HepG2 (cell line): ENCODE data around the gene PAPOLB. TPM values are rescaled to one million over a fixed set of nuclear protein-coding genes. Genes with fewer than 3 reads are reported as not detected.

Experiments
- ATAC-seq: fragments of 200-7000 bp; cut with Tn5 transposase; 3 replicates; pipeline ENCODE4 v1.9.1; 2020; ENCODE audit warnings: mild to moderate bottlenecking, moderate library complexity
- BruUV-seq: library from RNA; stranded (reverse); fragments of 400-500 nt; replicated peaks from 2 replicates; lab custom pipeline; 2021; lab: Mats Ljungman, UMichigan
- CTCF ChIA-PET: fragments of 300-600 bp; formaldehyde crosslinking; extraction: SDS; loops from one replicate; lab custom pipeline; 2021; ENCODE audit warnings: low total read pairs, inconsistent platforms, low intra/inter-chr PET ratio; lab: Yijun Ruan, JAX
- POLR2A ChIA-PET: fragments of 350-600 bp; sonication (Branson Sonifier 250); formaldehyde crosslinking; loops from one replicate; lab custom pipeline; 2020; ENCODE audit warnings: antibody characterized with exemption, inconsistent platforms; lab: Yijun Ruan, JAX
- DNase-seq: peaks from one replicate; pipeline ENCODE4 v3.0.0-alpha.2; 2015; ENCODE audit warnings: low spot score
- FAIRE-seq: peaks from 3 replicates; lab custom pipeline; 2011; peaks lifted over from hg19 to GRCh38; lab: Jason Lieb, UNC
- H2AFZ ChIP-seq: one replicate; pipeline ENCODE4 v1.6.1; 2011; ENCODE audit warnings: low read length, inconsistent platforms
- H3K27ac ChIP-seq: fragments of 300-600 bp; 3 replicates; pipeline ENCODE4 v1.8.0; 2011; ENCODE audit warnings: mixed run types, mild to moderate bottlenecking, mixed read lengths, low read length, inconsistent platforms; ENCODE audit not compliant: insufficient read depth; ENCODE audit errors: extremely low read length
- H3K27me3 ChIP-seq, 2 experiments: fragments of 200-600 bp in 1 of 2; 2 replicates in 1 of 2; 3 replicates in 1 of 2; pipeline versions ENCODE4 v1.6.0 to v1.8.0; 2011; ENCODE audit warnings: low read length in 2 of 2, mild to moderate bottlenecking in 2 of 2, moderate library complexity in 2 of 2, inconsistent platforms in 1 of 2; ENCODE audit not compliant: insufficient read depth in 2 of 2, control insufficient read depth in 1 of 2
- H3K36me3 ChIP-seq, 2 experiments: fragments of 200-600 bp in 1 of 2; replicated peaks in 1 of 2; 2 replicates in 1 of 2; 3 replicates in 1 of 2; pipeline versions ENCODE4 v1.5.1 to v1.8.0; 2011; ENCODE audit warnings: low read length in 2 of 2, inconsistent platforms in 1 of 2; ENCODE audit not compliant: insufficient read depth in 2 of 2, control insufficient read depth in 1 of 2
- H3K4me1 ChIP-seq: 2 replicates; pipeline ENCODE4 v1.5.1; 2012; ENCODE audit warnings: low read length, inconsistent platforms; ENCODE audit not compliant: insufficient read depth
- H3K4me2 ChIP-seq: 2 replicates; pipeline ENCODE4 v1.6.0; 2011; ENCODE audit warnings: low read depth, low read length, inconsistent platforms
- H3K4me3 ChIP-seq, 3 experiments: fragments of 200-600 bp in 1 of 3; sonication (generic), shearing (Covaris generic) in 1 of 3; replicated peaks in 1 of 3; 2 replicates each; pipeline ENCODE4 v1.5.1; 2011 to 2016; ENCODE audit warnings: low read length in 3 of 3, inconsistent platforms in 2 of 3, low read depth in 2 of 3, mild to moderate bottlenecking in 2 of 3, control low read depth in 1 of 3, mixed read lengths in 1 of 3; ENCODE audit not compliant: insufficient read depth in 1 of 3
- H3K79me2 ChIP-seq: one replicate; pipeline ENCODE4 v1.6.1; 2011; ENCODE audit warnings: low read length, inconsistent platforms; ENCODE audit not compliant: insufficient read depth
- H3K9ac ChIP-seq: 2 replicates; pipeline ENCODE4 v1.6.0; 2011; ENCODE audit warnings: mild to moderate bottlenecking, low read depth, low read length, inconsistent platforms; ENCODE audit not compliant: insufficient read depth
- H3K9me3 ChIP-seq: 2 replicates; pipeline ENCODE4 v1.5.1; 2012; ENCODE audit warnings: mild to moderate bottlenecking, low read length
- H4K20me1 ChIP-seq: 2 replicates; pipeline ENCODE4 v1.6.0; 2011; ENCODE audit warnings: inconsistent platforms, mild to moderate bottlenecking, low read length, moderate library complexity; ENCODE audit not compliant: insufficient read depth
- AGO2 ChIP-seq: fragments of 200-400 bp; formaldehyde crosslinking; optimal IDR thresholded peaks from 2 replicates; pipeline ENCODE3; 2017; ENCODE audit warnings: mild to moderate bottlenecking, low read depth, low read length, moderate library complexity
- ATAD3A ChIP-seq: sonication (generic); formaldehyde crosslinking; IDR thresholded peaks from 2 replicates; pipeline ENCODE4 v1.4.0; 2020; ENCODE audit warnings: missing genetic modification reagents
- ATF3 ChIP-seq: sonication (generic); formaldehyde crosslinking; IDR thresholded peaks from 2 replicates; pipeline ENCODE4 v1.4.0; 2020; ENCODE audit warnings: missing genetic modification reagents
- HCFC1 ChIP-seq: fragments of 150-350 bp; IDR thresholded peaks from 2 replicates; pipeline ENCODE4 v1.6.1; 2014; ENCODE audit warnings: low read depth, low read length
- MYC ChIP-seq: sonication (generic); formaldehyde crosslinking; IDR thresholded peaks from 2 replicates; pipeline ENCODE4 v1.9.0; 2021; ENCODE audit warnings: missing genetic modification reagents, borderline replicate concordance
- RARG ChIP-seq: sonication (generic); formaldehyde crosslinking; IDR thresholded peaks from 2 replicates; pipeline ENCODE4 v1.4.0; 2020; ENCODE audit warnings: low read depth, mild to moderate bottlenecking, missing genetic modification reagents
- RFX5 ChIP-seq: IDR thresholded peaks from 2 replicates; pipeline ENCODE4 v1.6.1; 2011; ENCODE audit warnings: low read depth, low read length, improper control_type of control experiment
- RXRA ChIP-seq: sonication (generic); formaldehyde crosslinking; IDR thresholded peaks from 2 replicates; pipeline ENCODE4 v1.5.1; 2020; ENCODE audit warnings: missing genetic modification reagents
- STAT5B ChIP-seq: sonication (generic); formaldehyde crosslinking; IDR thresholded peaks from 2 replicates; pipeline ENCODE4 v1.4.0; 2020; ENCODE audit warnings: missing genetic modification reagents
- UBTF ChIP-seq: sonication (generic); formaldehyde crosslinking; IDR thresholded peaks from 2 replicates; pipeline ENCODE4 v1.4.0; 2020; ENCODE audit warnings: mild to moderate bottlenecking, missing genetic modification reagents
- ZBTB37 ChIP-seq: sonication (generic); formaldehyde crosslinking; IDR thresholded peaks from 2 replicates; pipeline ENCODE4 v1.4.0; 2020; ENCODE audit warnings: mild to moderate bottlenecking, missing genetic modification reagents
- ZNF224 ChIP-seq: sonication (generic); formaldehyde crosslinking; IDR thresholded peaks from 2 replicates; pipeline ENCODE4 v1.5.0; 2020; ENCODE audit warnings: mild to moderate bottlenecking, missing genetic modification reagents
- ZNF331 ChIP-seq: sonication (generic); formaldehyde crosslinking; IDR thresholded peaks from 2 replicates; pipeline ENCODE4 v1.4.0; 2020; ENCODE audit warnings: missing genetic modification reagents
- ZNF580 ChIP-seq: IDR thresholded peaks from 2 replicates; pipeline ENCODE4 v1.6.1; 2016; ENCODE audit warnings: low read depth, borderline replicate concordance
- ZNF746 ChIP-seq: sonication (generic); formaldehyde crosslinking; IDR thresholded peaks from 2 replicates; pipeline ENCODE4 v1.8.0; 2022; ENCODE audit warnings: mild to moderate bottlenecking, missing genetic modification reagents
- ZNF780A ChIP-seq: sonication (generic); formaldehyde crosslinking; IDR thresholded peaks from 2 replicates; pipeline ENCODE4 v1.8.0; 2022; ENCODE audit warnings: mild to moderate bottlenecking, missing genetic modification reagents, moderate library complexity
- ZSCAN31 ChIP-seq: sonication (generic); formaldehyde crosslinking; IDR thresholded peaks from 2 replicates; pipeline ENCODE4 v1.5.0; 2020; ENCODE audit warnings: low read depth, mild to moderate bottlenecking, missing genetic modification reagents
- WGBS: methylation state at CpG from one replicate; pipeline ENCODE4 v1.1.6; 2017; ENCODE audit warnings: low lambda C conversion rate; 5-methylcytosine and 5-hydroxymethylcytosine counted together
- in situ Hi-C: cut with HindIII; loops from 2 replicates; pipeline ENCODE4 v1.10.0; 2017; ENCODE audit warnings: low pct_unique_long_range_greater_than_20kb; ENCODE audit not compliant: extremely low pct_ligation_motif_present
- intact Hi-C: fragments of 100-400 bp; cut with micrococcal nuclease; formaldehyde crosslinking; loops from one replicate; pipeline ENCODE4 v1.10.0; 2022; ENCODE audit not compliant: unreplicated experiment
- polyA plus RNA-seq, 8 experiments: library from polyadenylated mRNA; depleted of rRNA in 3 of 8; stranded (reverse) in 7 of 8; unstranded in 1 of 8; fragments of >200 nt; fragmentation: Illumina TruSeq in 4 of 8; extraction: Trizol in 4 of 8; gene quantifications; 2 replicates each; pipeline versions ENCODE4 v1.2.1 to v1.2.3, GENCODE V29; 2011 to 2016; ENCODE audit warnings: low read depth in 4 of 8, missing spikeins in 1 of 8, mixed read lengths in 1 of 8; ENCODE audit not compliant: insufficient read depth in 1 of 8
- total RNA-seq, 5 experiments: library from RNA; depleted of rRNA; stranded (reverse); fragments of >200 nt; fragmentation: Illumina TruSeq; extraction: Trizol; gene quantifications; 2 replicates each; pipeline ENCODE4 v1.2.3, GENCODE V29; 2016; ENCODE audit warnings: low read depth in 1 of 5

Gene PAPOLB
- total and polyA plus RNA-seq, 2 of the 13 experiments (the other 11 are each of a cell fraction or from before 2014, with no cell fraction given) = not detected

- H3K9ac ChIP-seq = no peak overlapping the region
- in situ Hi-C loops = no loop called here
- BruUV-seq = no TSS peak
- ATAC-seq (no peak), DNase-seq (no peak), FAIRE-seq (no peak)
- ChIA-PET POLR2A (no interaction called here), CTCF (no interaction called here)
- H3K36me3 ChIP-seq = no peaks in the 10 kb centered on the region
- peaks cover 9% of the 10 kb centered on the region; the same call in 1 of the 2 replicates for H3K4me1 ChIP-seq
- peaks cover 4 to 35% of the 10 kb centered on the region in 2 experiments for H3K27me3 ChIP-seq
- no peak overlapping the region for H3K4me2 ChIP-seq
- H3K27ac ChIP-seq = no peak overlapping the region
- no peaks in the 10 kb centered on the region for H3K9me3 ChIP-seq
- no peaks in the 10 kb centered on the region for H3K79me2 ChIP-seq
- no peak overlapping the region for H3K4me3 ChIP-seq
- no peak overlapping the region for H2AFZ ChIP-seq
- intact Hi-C loops = no loop called here
- no peaks in the 10 kb centered on the region for H4K20me1 ChIP-seq
- 66% methylated on average over 9 of the region's 30 CpGs for WGBS
- TF ChIP-seq ATAD3A (CRISPR knock-in tag) (no peak), HCFC1 (no peak), ZSCAN31 (CRISPR knock-in tag) (no peak), ZNF331 (CRISPR knock-in tag) (no peak), ZNF580 (CRISPR knock-in tag) (no peak), ZNF746 (CRISPR knock-in tag) (no peak), RARG (CRISPR knock-in tag) (no peak), MYC (CRISPR knock-in tag) (no peak), AGO2 (no peak), ZNF224 (CRISPR knock-in tag) (no peak), ATF3 (CRISPR knock-in tag) (no peak), STAT5B (CRISPR knock-in tag) (no peak), RFX5 (no peak), RXRA (CRISPR knock-in tag) (no peak), UBTF (CRISPR knock-in tag) (no peak), ZBTB37 (CRISPR knock-in tag) (no peak), ZNF780A (CRISPR knock-in tag) (no peak)
Measured at GRCh38 chr7:4836206-4836661, 25.6 kb downstream of the PAPOLB start.
